GM20000 (cell line): ENCODE measurements around the gene ANAPC7.

Experiments
- DNase-seq: peaks from one replicate; pipeline ENCODE4 v3.0.0; 2012; ENCODE audit warnings: low spot score
- TF ChIP-seq, protein P1 (sequence below): IDR thresholded peaks from 2 replicates; pipeline ENCODE4 v1.5.1; 2012; ENCODE audit warnings: mild to moderate bottlenecking, control low read depth; ENCODE audit errors: extremely low read depth, missing control alignments

ANAPC7 gene

GRCh38 chr12:110349514-110350151, 53.9 kb downstream of the ANAPC7 start:
- TF ChIP-seq, protein P1, sequence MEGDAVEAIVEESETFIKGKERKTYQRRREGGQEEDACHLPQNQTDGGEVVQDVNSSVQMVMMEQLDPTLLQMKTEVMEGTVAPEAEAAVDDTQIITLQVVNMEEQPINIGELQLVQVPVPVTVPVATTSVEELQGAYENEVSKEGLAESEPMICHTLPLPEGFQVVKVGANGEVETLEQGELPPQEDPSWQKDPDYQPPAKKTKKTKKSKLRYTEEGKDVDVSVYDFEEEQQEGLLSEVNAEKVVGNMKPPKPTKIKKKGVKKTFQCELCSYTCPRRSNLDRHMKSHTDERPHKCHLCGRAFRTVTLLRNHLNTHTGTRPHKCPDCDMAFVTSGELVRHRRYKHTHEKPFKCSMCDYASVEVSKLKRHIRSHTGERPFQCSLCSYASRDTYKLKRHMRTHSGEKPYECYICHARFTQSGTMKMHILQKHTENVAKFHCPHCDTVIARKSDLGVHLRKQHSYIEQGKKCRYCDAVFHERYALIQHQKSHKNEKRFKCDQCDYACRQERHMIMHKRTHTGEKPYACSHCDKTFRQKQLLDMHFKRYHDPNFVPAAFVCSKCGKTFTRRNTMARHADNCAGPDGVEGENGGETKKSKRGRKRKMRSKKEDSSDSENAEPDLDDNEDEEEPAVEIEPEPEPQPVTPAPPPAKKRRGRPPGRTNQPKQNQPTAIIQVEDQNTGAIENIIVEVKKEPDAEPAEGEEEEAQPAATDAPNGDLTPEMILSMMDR = no peak
- peak; percentile 38 for DNase-seq

GRCh38 chr12:110349096-110349495, 54.4 kb downstream of the ANAPC7 start:
- TF ChIP-seq, protein P1 = no peak
- DNase-seq = no peak

DNA sequence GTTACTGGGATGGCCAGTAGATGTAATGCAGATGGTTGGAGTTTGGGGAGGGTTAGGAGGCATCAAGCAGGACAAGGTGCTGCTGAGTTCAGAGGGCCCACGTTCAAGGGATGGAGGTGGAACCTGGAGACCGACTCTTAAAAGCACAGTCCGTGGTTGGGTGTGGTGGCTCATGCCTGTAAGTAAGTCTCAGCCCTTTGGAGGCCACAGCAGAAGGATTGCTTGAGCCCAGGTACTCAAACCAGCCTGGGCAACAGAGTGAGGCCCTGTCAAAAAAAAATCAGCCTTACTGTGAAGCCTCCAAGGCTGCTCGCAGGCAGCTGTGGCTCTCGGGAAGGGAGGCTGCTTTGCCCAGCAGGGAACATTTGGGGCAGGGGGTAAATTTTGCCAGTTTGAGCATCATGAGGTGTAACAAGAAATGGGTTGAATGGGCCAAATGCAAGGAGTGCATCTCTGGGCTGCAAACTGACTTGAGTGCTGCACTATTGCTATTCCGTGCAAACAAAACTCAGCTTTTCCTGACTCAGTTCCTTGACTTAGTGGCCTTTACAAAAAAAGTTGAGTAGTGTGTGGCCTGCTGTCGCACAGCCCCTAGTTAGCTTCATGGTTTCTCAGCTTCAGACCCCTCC, 55.0 kb downstream of the ANAPC7 start:
- TF ChIP-seq, protein P1 = no peak
- no peak for DNase-seq

- TF ChIP-seq, protein P1 = no peak
- DNase-seq = no peak
Observed at GRCh38 chr12:110347767-110348166, 55.7 kb downstream of the ANAPC7 start.

DNA sequence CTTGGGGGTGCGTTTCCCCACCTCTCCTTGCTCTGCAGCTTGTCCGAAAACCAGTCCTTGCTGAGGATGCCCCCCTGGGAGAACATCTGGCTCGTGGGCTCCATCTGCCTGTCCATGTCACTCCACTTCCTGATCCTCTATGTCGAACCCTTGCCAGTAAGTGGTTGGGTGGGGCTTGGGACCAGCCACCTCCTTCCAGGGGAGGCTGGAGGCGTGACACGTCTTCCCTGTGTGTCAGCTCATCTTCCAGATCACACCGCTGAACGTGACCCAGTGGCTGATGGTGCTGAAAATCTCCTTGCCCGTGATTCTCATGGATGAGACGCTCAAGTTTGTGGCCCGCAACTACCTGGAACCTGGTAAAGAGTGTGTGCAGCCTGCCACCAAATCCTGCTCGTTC, 57.5 kb downstream of the ANAPC7 start:
- TF ChIP-seq, protein P1 = no peak
- DNase-seq = no peak

GRCh38 chr12:110345176-110345661, 58.3 kb downstream of the ANAPC7 start:
- TF ChIP-seq, protein P1 = no peak
- no peak for DNase-seq

GRCh38 chr12:110344657-110345056, 58.9 kb downstream of the ANAPC7 start:
- TF ChIP-seq, protein P1 = no peak
- DNase-seq = no peak
